Activated T-helper 2 cell treated with anti-CD3 and anti-CD28 coated beads, Interferon-gamma antibody, Interleukin-2, Interleukin-4, amounts not matched to agents 10 μg/mL and 5 μg/mL and 100 μg/mL, durations not matched to agents 14 hours and 24 hours and 36 hours (primary cell): ENCODE data around the gene JPH2. TPM values are rescaled to one million over a fixed set of nuclear protein-coding genes. Genes with fewer than 3 reads are reported as not detected.
"Not testable (repeated sequence)": the region's sequence is repeated elsewhere in the genome, so short reads cannot be mapped to it uniquely, and the experiment has no call there.

Experiments used
- DNase-seq: peaks from one replicate; pipeline ENCODE4 v3.0.0; 2021; ENCODE audit warnings: low spot score
- H3K27ac Mint-ChIP-seq: one replicate; pipeline ENCODE4 v1.8.0; 2021; ENCODE audit warnings: mixed read lengths
- H3K27me3 Mint-ChIP-seq: one replicate; pipeline ENCODE4 v1.8.0; 2021; ENCODE audit warnings: low read depth, mixed read lengths
- H3K36me3 Mint-ChIP-seq: one replicate; pipeline ENCODE4 v1.8.0; 2021; ENCODE audit warnings: low read depth, mixed read lengths
- H3K4me1 Mint-ChIP-seq: one replicate; pipeline ENCODE4 v1.8.0; 2021; ENCODE audit warnings: low read depth, mixed read lengths
- H3K4me3 Mint-ChIP-seq: one replicate; pipeline ENCODE4 v1.8.0; 2021; ENCODE audit warnings: low read depth, mild to moderate bottlenecking, moderate library complexity, mixed read lengths
- H3K9me3 Mint-ChIP-seq: one replicate; pipeline ENCODE4 v1.8.0; 2021; ENCODE audit warnings: mixed read lengths
- intact Hi-C: fragments of 100-400 bp; cut with micrococcal nuclease; formaldehyde crosslinking; loops from one replicate; pipeline ENCODE4 v1.15.1; 2023
- total RNA-seq: library from RNA; stranded (reverse); gene quantifications from 2 replicates; pipeline ENCODE4 v1.2.3, GENCODE V29; 2022

JPH2 gene
- 0.11 TPM in 1 of 2 replicates, not detected in the other for total RNA-seq

- no peak within 1 kb of the TSS for H3K4me3 Mint-ChIP-seq
Observed at GRCh38 chr20:44187054-44187771, at the start of gene JPH2. TSS of gene JPH2 (minus strand) at chr20:44187188. CDS start at chr20:44186705, 483 bp downstream.

DNA sequence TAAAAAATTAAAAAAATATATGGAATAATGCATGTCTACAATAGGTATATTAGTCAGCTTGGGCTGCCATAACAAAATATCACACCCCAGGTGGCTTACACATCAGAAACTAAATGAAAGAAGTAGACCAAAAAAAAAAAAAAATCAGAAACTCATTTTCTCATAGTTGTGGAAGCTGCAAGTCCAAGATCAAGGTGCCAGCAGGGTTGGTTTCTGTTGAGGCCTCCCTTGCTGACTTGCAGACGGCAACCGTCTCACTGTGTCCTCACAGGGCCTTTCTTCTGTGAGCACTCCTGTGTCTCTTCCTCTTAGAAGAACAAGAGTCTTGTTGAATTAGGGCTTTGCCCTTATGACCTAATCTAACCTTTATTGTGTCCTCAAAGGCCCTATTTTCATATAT lies 48.7 kb upstream of the JPH2 start:
- intact Hi-C loops, result loop anchor here (10.0 kb wide), 1 partner anchor 629 kb away; no protein-coding TSS in a partner anchor
- Mint-ChIP-seq H3K36me3 (no peaks in the 10 kb centered on the region), H3K27ac (no peak overlapping the region), H3K9me3 (no peaks in the 10 kb centered on the region), H3K4me1 (no peaks in the 10 kb centered on the region), H3K27me3 (no peaks in the 10 kb centered on the region), H3K4me3 (no peak overlapping the region)
- DNase-seq, result no peak

More at GRCh38 chr20:44187054-44187771, at the start of gene JPH2:
- Mint-ChIP-seq H3K9me3 (no peaks in the 10 kb centered on the region), H3K27ac (no peak within 1 kb of the TSS), H3K36me3 (no peaks in the 10 kb centered on the region), H3K27me3 (peaks cover 48% of the 10 kb centered on the region), H3K4me1 (peaks cover 4% of the 10 kb centered on the region)
- no peak for DNase-seq
- intact Hi-C loops, result no loop called here

- intact Hi-C loops, result loop anchor here (10.0 kb wide), 1 partner anchor 630 kb away; no protein-coding TSS in a partner anchor
- no peaks in the 10 kb centered on the region for H3K36me3 Mint-ChIP-seq
- H3K27me3 Mint-ChIP-seq, result no peaks in the 10 kb centered on the region
- DNase-seq, result no peak
- H3K4me1 Mint-ChIP-seq, result no peaks in the 10 kb centered on the region
- no peak overlapping the region for H3K27ac Mint-ChIP-seq
- no peaks in the 10 kb centered on the region for H3K9me3 Mint-ChIP-seq
- no peak overlapping the region for H3K4me3 Mint-ChIP-seq
Observed at GRCh38 chr20:44234566-44235317, 47.8 kb upstream of the JPH2 start.

- no peaks in the 10 kb centered on the region for H3K9me3 Mint-ChIP-seq
- no peaks in the 10 kb centered on the region for H3K4me1 Mint-ChIP-seq
- intact Hi-C loops, result loop anchor here (10.0 kb wide), 1 partner anchor 631 kb away; no protein-coding TSS in a partner anchor
- no peaks in the 10 kb centered on the region for H3K36me3 Mint-ChIP-seq
- H3K27me3 Mint-ChIP-seq, result no peaks in the 10 kb centered on the region
- no peak overlapping the region for H3K27ac Mint-ChIP-seq
- no peak for DNase-seq
- no peak overlapping the region for H3K4me3 Mint-ChIP-seq
Observed at GRCh38 chr20:44233436-44234016, 46.5 kb upstream of the JPH2 start.

- not testable (repeated sequence) for H3K27ac Mint-ChIP-seq, H3K27me3 Mint-ChIP-seq, DNase-seq, H3K36me3 Mint-ChIP-seq, H3K9me3 Mint-ChIP-seq, H3K4me3 Mint-ChIP-seq, H3K4me1 Mint-ChIP-seq
- intact Hi-C loops, result loop anchor here (10.0 kb wide), 1 partner anchor 632 kb away; no protein-coding TSS in a partner anchor
Observed at GRCh38 chr20:44232469-44232856, 45.5 kb upstream of the JPH2 start.

- Mint-ChIP-seq H3K27ac (no peak overlapping the region), H3K9me3 (no peaks in the 10 kb centered on the region), H3K4me1 (no peaks in the 10 kb centered on the region), H3K27me3 (no peaks in the 10 kb centered on the region), H3K4me3 (no peak overlapping the region), H3K36me3 (no peaks in the 10 kb centered on the region)
- intact Hi-C loops, result loop anchor here (10.0 kb wide), 1 partner anchor 633 kb away; no protein-coding TSS in a partner anchor
- DNase-seq, result no peak
Observed at GRCh38 chr20:44231713-44232468, 44.9 kb upstream of the JPH2 start.

- no peaks in the 10 kb centered on the region for H3K27me3 Mint-ChIP-seq
- H3K27ac Mint-ChIP-seq, result no peak overlapping the region
- H3K36me3 Mint-ChIP-seq, result no peaks in the 10 kb centered on the region
- DNase-seq, result no peak
- H3K9me3 Mint-ChIP-seq, result no peaks in the 10 kb centered on the region
- no peaks in the 10 kb centered on the region for H3K4me1 Mint-ChIP-seq
- no peak overlapping the region for H3K4me3 Mint-ChIP-seq
- intact Hi-C loops, result loop anchor here (10.0 kb wide), 1 partner anchor 634 kb away; no protein-coding TSS in a partner anchor
Observed at GRCh38 chr20:44231193-44231592, 44.2 kb upstream of the JPH2 start.

GRCh38 chr20:44228465-44229258 lies 41.7 kb upstream of the JPH2 start:
- H3K9me3 Mint-ChIP-seq, result no peaks in the 10 kb centered on the region
- H3K4me3 Mint-ChIP-seq, result no peak overlapping the region
- H3K36me3 Mint-ChIP-seq, result no peaks in the 10 kb centered on the region
- no peak overlapping the region for H3K27ac Mint-ChIP-seq
- no peak for DNase-seq
- H3K4me1 Mint-ChIP-seq, result no peaks in the 10 kb centered on the region
- intact Hi-C loops, result no loop called here
- H3K27me3 Mint-ChIP-seq, result no peaks in the 10 kb centered on the region

GRCh38 chr20:44224637-44225036 lies 37.6 kb upstream of the JPH2 start:
- Mint-ChIP-seq H3K4me1 (peaks cover 4% of the 10 kb centered on the region), H3K9me3 (no peaks in the 10 kb centered on the region), H3K4me3 (no peak overlapping the region), H3K27ac (no peak overlapping the region), H3K27me3 (no peaks in the 10 kb centered on the region), H3K36me3 (no peaks in the 10 kb centered on the region)
- DNase-seq, result no peak
- intact Hi-C loops, result no loop called here

- H3K27me3 Mint-ChIP-seq, result no peaks in the 10 kb centered on the region
- intact Hi-C loops, result no loop called here
Observed at GRCh38 chr20:44223721-44224120, 36.7 kb upstream of the JPH2 start.

DNA sequence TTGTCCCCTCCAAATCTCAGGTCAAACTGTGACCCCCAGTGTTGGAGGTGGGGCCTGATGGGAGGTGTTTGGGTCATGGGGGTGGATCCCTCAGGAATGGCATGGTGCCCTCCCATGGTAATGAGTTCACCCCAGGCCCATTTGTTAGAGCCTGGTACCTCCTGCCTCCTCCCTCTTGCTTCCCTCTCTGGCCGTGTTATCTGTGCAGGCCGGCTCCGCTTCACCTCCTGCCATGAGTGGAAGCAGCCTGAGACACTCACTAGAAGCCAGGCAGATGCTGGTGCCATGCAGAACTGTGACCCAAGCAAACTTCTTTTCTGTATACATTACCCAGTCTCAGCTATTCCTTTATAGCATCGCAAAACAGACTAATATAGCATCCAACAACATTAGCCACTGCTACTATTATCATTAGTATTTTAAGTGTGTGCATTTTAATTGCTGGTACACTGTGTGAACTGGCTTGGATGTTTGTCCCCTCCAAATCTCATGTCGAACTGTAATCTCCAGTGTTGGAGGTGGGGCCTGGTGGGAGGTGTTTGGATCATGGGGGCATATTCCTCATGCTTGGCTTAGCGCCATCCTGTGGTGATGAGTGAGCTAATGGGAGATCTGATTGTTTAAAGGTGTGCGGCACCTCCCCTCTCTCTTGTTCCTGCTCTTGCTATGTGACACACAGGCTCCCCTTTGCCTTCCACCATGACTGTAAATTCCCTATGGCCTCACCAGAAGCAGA lies 35.8 kb upstream of the JPH2 start:
- Mint-ChIP-seq H3K4me3 (no peak overlapping the region), H3K4me1 (peaks cover 22% of the 10 kb centered on the region), H3K36me3 (no peaks in the 10 kb centered on the region), H3K9me3 (no peaks in the 10 kb centered on the region), H3K27ac (no peak overlapping the region), H3K27me3 (no peaks in the 10 kb centered on the region)
- intact Hi-C loops, result no loop called here
- DNase-seq, result no peak

More at GRCh38 chr20:44223721-44224120, 36.7 kb upstream of the JPH2 start:
- no peak overlapping the region for H3K4me3 Mint-ChIP-seq
- H3K9me3 Mint-ChIP-seq, result no peaks in the 10 kb centered on the region
- no peaks in the 10 kb centered on the region for H3K36me3 Mint-ChIP-seq
- H3K27ac Mint-ChIP-seq, result no peak overlapping the region
- no peak for DNase-seq
- peaks cover 13% of the 10 kb centered on the region for H3K4me1 Mint-ChIP-seq
